ENCODE data around the gene HYDIN.
A peak's percentile ranks its signal among the peaks of the same experiment; 100 is the strongest.

Gene HYDIN

DNA sequence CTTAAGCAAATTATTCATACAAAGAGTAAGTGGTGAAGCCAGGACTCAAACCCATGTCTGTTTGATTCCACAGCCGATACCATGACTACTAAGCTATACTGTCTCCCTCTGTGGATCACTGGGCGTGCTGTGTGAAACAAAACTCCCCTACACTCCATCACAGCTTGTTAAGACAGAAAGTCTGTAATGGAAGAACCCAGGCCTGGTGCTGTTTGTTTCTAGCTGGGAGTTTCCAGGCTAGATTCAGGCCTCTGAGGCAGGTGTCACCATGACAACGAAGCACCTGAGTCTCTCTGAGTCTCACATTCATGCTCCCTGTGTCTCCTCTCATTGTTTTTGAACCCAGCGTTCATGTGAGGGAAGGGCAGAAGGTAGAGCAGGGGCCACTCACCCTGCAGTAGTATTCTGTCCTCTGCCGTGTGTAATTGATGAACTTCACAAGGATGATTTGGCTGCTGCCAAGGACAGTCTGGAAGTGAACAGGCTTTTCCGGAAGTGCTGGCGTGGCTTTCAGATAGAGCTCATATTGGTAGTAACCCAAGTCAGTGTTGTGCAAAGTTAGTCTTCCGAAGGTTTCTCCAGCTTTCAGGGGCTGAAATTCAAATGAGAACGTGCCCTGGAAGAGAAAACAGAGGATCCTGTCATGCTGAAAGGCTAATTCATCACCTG is 421.0 kb downstream of the HYDIN start:
- no peak for TF ChIP-seq POLR2A (IDR thresholded peaks at IDR 0.05; ENCODE audit: low read length)
- no peak for TF ChIP-seq GATA1 (IDR thresholded peaks at IDR 0.05; ENCODE audit: low read depth, low read length)
- no peak for DNase-seq

DNA sequence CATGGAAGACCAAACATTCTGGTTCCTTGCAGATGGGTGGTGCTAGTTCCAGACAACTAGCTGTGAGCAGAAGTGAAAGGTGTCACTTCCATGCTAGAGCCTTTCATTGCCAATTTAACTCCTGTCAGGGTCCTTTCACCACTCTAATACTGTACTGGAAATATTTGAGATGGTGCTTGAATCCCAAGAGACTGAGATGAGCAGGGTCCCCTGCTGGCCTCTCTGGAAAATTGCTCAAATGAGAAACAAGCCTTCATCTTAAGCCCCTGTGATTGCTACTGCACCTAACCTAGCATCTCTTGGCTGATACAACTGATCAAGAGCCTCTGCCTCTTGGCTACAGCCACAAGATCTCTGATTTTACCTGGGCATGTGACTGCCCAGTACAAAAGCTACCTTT is 422.2 kb downstream of the HYDIN start:
- DNase-seq: no peak
- TF ChIP-seq POLR2A (IDR thresholded peaks at IDR 0.05; ENCODE audit: low read length) (no peak), GATA1 (IDR thresholded peaks at IDR 0.05; ENCODE audit: low read depth, low read length) (no peak)

DNA sequence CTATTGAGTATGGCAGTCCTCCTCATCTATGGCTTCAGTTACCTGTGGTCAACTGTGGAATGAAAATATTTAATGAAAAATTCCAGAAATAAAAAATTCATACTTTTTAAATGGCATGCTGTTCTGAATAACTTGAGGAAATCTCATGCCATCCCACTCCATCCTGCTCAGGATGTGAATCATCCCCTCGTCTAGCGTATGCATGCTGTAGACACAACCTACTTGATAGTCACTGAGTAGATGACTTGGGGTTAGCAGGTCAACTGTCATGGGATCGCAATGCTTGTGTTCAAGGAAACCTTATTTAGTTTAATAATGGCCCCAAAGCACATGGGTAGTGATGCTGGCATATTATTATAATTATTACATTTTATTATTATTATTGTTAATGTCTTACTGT is 424.7 kb downstream of the HYDIN start:
- TF ChIP-seq POLR2A (IDR thresholded peaks at IDR 0.05; ENCODE audit: low read length): no peak
- no peak for TF ChIP-seq GATA1 (IDR thresholded peaks at IDR 0.05; ENCODE audit: low read depth, low read length)
- DNase-seq: no peak

DNA sequence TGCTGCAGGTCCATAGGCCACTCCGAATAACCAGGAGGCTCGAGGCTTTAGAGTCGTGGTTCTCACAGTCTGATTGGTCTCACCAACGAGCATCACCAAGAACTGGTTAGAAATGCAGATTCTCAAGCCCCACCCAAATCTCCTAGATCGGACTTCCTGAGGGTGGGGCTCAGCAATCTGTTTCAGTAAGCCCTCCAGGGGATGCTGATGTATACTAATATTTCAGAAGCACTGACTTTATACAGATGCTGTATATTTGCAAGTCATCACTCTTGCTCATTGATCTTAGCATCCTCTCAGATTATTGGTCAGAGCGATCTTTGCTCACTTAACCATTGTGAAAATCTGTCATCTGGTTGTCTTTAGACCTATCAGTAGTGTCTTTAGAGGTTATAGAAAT is 425.1 kb downstream of the HYDIN start:
- DNase-seq: no peak
- no peak for TF ChIP-seq POLR2A (IDR thresholded peaks at IDR 0.05; ENCODE audit: low read length)
- TF ChIP-seq GATA1 (IDR thresholded peaks at IDR 0.05; ENCODE audit: low read depth, low read length): no peak

DNA sequence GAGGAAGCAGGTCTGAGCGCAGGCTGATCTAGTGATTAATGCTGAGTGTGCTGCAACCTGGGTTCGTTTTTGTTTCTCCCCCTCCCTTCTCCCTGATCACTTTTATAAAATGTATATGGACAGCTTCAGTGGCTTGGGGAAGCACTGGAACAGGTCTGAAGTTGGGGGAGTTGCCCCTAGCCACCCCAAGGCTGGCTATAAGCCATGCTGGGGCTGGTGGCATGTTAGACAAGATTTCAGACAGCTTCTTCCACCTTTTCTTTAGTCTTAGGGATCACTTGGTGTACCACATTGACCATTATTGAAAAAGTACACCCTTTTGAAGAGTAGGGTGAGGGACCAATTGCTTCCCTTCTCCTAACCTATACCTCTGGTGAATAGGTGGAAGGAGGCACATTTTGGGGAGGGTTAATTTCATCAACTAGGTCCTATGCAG is 425.8 kb downstream of the HYDIN start:
- no peak for TF ChIP-seq POLR2A (IDR thresholded peaks at IDR 0.05; ENCODE audit: low read length)
- no peak for TF ChIP-seq GATA1 (IDR thresholded peaks at IDR 0.05; ENCODE audit: low read depth, low read length)
- DNase-seq: no peak

DNA sequence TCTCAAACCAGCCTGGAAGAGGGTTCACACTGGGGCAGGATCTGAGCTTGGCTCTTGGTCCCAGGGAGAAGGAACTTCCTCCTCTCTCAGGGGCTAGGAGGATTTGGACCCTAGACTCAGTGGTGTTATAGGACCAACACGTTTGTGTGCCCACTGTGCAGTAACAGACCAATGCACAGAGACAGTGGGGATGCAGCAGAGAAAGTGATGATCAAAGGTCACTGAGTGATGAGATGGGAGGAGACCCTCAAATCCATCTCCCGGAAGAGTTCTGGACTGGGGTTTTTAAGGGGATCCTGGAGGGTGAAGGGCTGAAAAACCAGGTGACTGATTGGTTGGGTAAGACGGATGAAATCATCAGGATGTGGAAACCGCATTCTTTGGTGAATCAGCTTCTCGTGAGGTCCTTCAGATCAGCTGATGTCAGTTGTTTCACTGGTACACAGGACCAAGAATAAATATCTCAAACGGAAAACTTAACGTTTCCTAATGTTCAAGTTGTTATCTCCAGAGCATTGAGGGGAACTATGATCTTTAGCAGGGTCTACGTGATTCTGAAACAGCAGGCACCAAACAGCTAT is 426.3 kb downstream of the HYDIN start:
- peak in 1 of 2 experiments; percentile 13 for DNase-seq
- TF ChIP-seq GATA1 (IDR thresholded peaks at IDR 0.05; ENCODE audit: low read depth, low read length): no peak
- no peak for TF ChIP-seq POLR2A (IDR thresholded peaks at IDR 0.05; ENCODE audit: low read length)

DNA sequence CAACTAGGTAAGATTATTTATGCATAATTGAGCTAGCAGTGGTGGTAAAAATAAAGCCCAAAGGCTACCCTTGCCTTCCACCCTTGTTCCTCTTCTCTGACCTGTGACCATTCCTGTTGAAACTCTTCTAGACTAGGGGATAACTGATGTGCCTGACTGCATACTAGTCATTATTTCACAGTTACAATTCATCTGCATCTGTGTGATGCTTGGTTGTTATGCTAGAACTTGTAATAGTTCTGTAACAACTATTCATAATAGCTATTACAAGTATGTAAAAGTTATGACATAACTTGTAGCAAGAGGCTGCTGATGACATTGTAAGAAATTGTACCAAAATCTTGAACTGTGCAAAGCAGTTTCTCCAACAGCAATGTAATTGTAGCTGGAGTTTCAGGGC is 427.2 kb downstream of the HYDIN start:
- TF ChIP-seq GATA1 (IDR thresholded peaks at IDR 0.05; ENCODE audit: low read depth, low read length): no peak
- TF ChIP-seq POLR2A (IDR thresholded peaks at IDR 0.05; ENCODE audit: low read length): no peak
- DNase-seq: peak in 1 of 2 experiments; percentile 44

DNA sequence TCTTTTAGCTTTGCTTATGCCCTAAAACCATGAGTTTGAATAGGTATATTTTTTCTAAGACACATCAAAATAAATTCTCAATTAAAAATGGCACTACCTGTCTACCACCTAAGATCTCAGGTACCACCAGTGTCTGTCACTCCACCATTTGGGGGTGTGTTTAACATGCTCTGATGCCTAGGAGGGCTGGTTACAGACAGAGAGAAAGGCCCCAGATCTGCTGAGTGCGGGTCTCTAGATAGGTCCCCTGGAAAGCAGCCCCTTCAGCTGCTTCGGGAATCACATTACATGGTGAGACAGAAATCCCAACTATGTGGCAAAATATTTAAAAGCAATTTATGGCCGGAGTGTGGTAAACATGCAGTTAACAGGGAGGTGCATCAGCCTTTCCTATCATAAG is 428.9 kb downstream of the HYDIN start:
- no peak for DNase-seq
- TF ChIP-seq GATA1 (IDR thresholded peaks at IDR 0.05; ENCODE audit: low read depth, low read length) (no peak), POLR2A (IDR thresholded peaks at IDR 0.05; ENCODE audit: low read length) (no peak)

DNA sequence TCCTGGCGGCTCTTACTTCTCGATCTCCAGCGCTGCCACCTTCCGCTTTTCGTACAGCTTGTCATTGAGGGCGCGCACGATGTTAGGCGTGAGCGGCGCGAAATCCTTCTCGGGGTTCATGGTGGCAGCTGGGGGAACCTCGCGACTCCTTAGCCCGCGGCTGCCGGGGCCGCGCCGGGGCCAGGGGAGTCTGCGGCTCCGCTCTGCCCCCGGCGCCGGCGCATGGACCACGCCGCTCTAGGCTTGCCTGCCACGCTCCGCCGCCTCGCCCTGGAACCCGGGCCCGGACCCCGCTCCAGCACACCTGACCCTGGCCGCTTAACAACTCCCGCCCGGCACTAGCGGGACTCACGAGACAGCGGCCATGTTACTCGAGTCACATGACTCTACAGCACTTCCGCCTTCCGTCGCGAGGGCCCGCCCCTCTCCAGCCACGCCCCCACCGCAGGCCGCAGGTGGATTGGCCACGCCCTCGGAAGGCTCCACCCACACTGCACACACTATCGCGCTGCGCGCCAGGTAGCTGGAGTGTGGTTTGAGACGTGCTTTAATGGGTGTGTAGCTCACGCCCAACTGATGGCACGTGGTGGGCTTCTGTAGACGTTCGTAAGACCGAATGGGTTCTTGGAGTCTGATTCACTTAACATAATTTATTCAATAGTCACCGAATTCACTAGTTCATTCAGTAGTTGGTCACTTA is 429.6 kb downstream of the HYDIN start, which contains the start of gene VAC14:
Gene VAC14, minus strand, starts transcription at position 378 of the 700 bp plus-strand sequence. Its CDS starts 258 bp downstream, at position 120.
- DNase-seq: peak; percentile 97
- TF ChIP-seq GATA1 (IDR thresholded peaks at IDR 0.05; ENCODE audit: low read depth, low read length): no peak
- peak; percentile 87 for TF ChIP-seq POLR2A (IDR thresholded peaks at IDR 0.05; ENCODE audit: low read length)

DNA sequence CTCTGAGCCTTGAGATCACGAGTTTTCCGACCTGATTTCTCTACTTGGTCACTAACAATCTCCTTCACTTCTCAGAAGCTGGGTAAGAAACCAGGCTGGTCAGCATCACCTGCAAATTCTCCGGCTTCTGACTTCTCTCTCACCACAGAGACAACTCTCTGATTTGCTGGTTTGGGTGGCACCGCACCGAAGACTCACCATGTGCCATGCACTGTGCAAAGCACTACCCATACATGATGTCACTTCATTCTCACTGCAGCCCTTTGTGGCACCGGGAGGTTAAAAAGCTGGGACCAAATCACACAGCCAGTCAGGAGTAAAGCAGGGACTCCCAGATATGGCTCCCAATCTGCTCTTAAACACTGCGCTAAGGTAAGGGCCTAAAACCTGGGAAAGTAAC is 430.2 kb downstream of the HYDIN start:
- TF ChIP-seq GATA1 (IDR thresholded peaks at IDR 0.05; ENCODE audit: low read depth, low read length): no peak
- TF ChIP-seq POLR2A (IDR thresholded peaks at IDR 0.05; ENCODE audit: low read length): no peak
- DNase-seq: peak in 1 of 2 experiments; percentile 56

DNA sequence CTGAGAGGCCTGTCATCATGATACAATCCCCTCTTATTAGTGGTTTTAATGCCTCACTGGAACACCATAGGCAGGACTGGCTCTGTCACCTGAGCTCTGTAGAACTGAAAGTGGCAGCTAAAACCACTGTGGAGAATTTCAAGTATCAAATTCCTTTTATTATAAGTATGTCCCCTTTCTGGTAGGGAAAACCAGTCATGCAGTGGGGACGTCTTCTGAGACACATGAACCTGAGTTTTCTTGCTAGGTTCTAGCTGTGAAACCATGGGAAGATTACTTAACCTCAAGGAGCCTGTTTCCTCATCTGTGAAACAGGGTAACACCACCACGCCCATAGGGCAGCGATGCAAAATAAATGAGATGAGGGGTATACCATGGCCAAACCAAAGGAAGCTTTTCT is 434.2 kb downstream of the HYDIN start:
- DNase-seq: no peak
- TF ChIP-seq POLR2A (IDR thresholded peaks at IDR 0.05; ENCODE audit: low read length) (no peak), GATA1 (IDR thresholded peaks at IDR 0.05; ENCODE audit: low read depth, low read length) (no peak)

DNA sequence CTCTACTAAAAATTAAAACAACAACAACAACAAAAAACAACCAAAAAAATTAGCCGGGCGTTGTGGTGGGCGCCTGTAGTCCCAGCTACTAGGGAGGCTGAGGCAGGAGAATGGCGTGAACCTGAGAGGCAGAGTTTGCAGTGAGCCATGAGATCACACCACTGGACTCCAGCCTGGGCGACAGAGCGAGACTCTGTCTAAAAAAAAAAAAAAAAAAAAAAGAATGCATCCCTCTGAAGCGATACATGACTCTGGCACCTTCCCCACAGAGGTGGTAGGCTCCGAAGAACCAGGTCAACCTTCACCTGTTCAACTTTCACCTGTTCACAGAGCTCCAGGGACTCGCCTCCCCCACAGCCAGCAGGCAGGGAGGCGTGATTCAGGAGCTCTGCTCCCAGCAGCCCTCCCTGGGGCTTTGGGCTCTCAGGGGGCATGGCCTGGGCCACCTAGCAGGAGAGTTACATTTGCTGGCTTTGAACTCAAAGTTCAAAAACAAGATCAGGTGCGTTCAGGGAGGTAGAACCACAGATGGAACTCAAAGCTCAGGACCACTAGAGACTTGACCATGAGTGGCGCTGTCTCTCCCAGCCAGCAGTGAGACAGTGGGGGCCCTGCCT is 435.1 kb downstream of the HYDIN start:
- TF ChIP-seq GATA1 (IDR thresholded peaks at IDR 0.05; ENCODE audit: low read depth, low read length): no peak
- no peak for TF ChIP-seq POLR2A (IDR thresholded peaks at IDR 0.05; ENCODE audit: low read length)
- no peak for DNase-seq

DNA sequence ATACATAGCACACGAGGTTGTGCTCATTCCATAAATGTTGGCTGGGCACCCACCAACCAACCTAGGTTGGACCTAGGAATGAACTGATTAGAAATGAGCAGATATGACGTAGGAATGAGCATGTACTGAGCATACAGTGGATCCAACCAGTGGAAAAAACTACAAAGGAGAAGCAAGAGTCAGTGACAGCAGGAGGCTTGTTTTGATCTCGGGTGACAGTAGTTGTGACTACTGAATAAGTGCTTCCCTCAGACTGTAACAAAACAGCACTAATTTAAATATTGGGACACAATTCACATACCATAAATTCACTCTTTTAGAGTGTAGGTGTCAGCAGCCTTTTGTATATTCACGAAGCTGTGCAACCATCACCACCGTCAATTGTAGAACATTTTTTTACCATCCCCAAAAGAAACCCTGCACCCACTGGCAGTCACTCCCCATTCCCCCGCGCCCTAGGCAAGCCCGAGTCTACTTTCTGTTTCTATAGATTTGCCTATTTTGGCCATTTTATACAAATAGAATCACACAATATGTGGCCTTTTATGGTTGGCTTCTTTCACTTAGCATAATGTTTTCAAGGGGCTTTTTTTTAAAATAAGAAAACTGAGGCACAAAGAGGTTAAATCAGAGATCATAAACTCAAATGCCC is 436.5 kb downstream of the HYDIN start:
- no peak for DNase-seq
- TF ChIP-seq POLR2A (IDR thresholded peaks at IDR 0.05; ENCODE audit: low read length): no peak
- no peak for TF ChIP-seq GATA1 (IDR thresholded peaks at IDR 0.05; ENCODE audit: low read depth, low read length)

DNA sequence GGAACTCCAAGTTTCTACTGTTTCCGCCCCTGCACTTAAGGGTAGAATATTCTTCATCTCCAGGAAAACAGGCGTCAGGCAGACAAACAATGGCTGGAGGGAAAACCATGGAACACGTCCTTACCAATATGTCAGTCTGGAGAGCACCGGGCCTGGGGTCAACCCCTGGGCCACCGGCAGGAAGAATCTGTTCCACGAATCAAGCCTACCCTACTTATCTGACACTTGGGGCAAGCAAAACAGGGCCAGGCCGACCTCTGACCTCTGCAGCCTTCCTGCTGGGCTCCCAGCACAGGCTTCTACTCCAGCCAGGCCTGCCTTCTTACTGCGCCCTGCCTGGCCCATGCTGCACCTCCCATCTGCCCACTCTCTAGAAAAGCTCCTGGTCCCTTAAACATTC is 439.7 kb downstream of the HYDIN start:
- DNase-seq: no peak
- TF ChIP-seq POLR2A (IDR thresholded peaks at IDR 0.05; ENCODE audit: low read length) (no peak), GATA1 (IDR thresholded peaks at IDR 0.05; ENCODE audit: low read depth, low read length) (no peak)

Measured in erythroblast (primary cell).